ENCODE data around the gene PPA2. TPM values are rescaled to one million over a fixed set of nuclear protein-coding genes. Genes with fewer than 3 reads are reported as not detected.

The PPA2 gene
- total RNA-seq, 4 donors from 2014 or later = 34.0 to 72.0 (median 47.3) TPM

GRCh38 chr4:105344141-105344540 is 129.7 kb downstream of the PPA2 start:
- Histone ChIP-seq H3K4me3 (no peak overlapping the region), H3K27ac (no peak overlapping the region), H3K36me3 (peaks cover 0 to 4% of the 10 kb centered on the region in 2 donors), H3K9me3 (no peaks in the 10 kb centered on the region), H3K27me3 (no peaks in the 10 kb centered on the region), H3K4me1 (peaks cover 0 to 9% of the 10 kb centered on the region in 2 donors)
- DNase-seq (no peak), ATAC-seq (no peak)
- intact Hi-C loops (cut with DNase I; ENCODE audit: low total_unique reads) (no loop called here), in situ Hi-C loops (cut with MboI; ENCODE audit: low sequenced_read_pairs in 4 of 4) (no loop called here)
- TF ChIP-seq POLR2A (IDR thresholded peaks at IDR 0.05) (no peak), CTCF (IDR thresholded peaks at IDR 0.05 in 4 of 5, conservative IDR thresholded peaks at IDR 0.05 in 1 of 5) (no peak)

GRCh38 chr4:105343146-105343931 is 130.5 kb downstream of the PPA2 start:
- in situ Hi-C loops (cut with MboI; ENCODE audit: low sequenced_read_pairs in 4 of 4) = no loop called here
- peaks cover 0 to 9% of the 10 kb centered on the region in 2 donors for H3K4me1 ChIP-seq
- H3K4me3 ChIP-seq = no peak overlapping the region
- H3K27ac ChIP-seq = no peak overlapping the region
- no peaks in the 10 kb centered on the region for H3K9me3 ChIP-seq
- ATAC-seq = no peak
- TF ChIP-seq POLR2A (IDR thresholded peaks at IDR 0.05) (no peak), CTCF (IDR thresholded peaks at IDR 0.05 in 4 of 5, conservative IDR thresholded peaks at IDR 0.05 in 1 of 5) (no peak)
- peaks cover 0 to 4% of the 10 kb centered on the region in 2 donors for H3K36me3 ChIP-seq
- no peaks in the 10 kb centered on the region for H3K27me3 ChIP-seq
- DNase-seq = no peak
- intact Hi-C loops (cut with DNase I; ENCODE audit: low total_unique reads) = no loop called here

- intact Hi-C loops (cut with DNase I; ENCODE audit: low total_unique reads) = no loop called here
Observed at GRCh38 chr4:105329081-105329480, 144.8 kb downstream of the PPA2 start.

GRCh38 chr4:105327956-105328355 is 145.9 kb downstream of the PPA2 start:
- Histone ChIP-seq H3K9me3 (no peaks in the 10 kb centered on the region), H3K27me3 (no peaks in the 10 kb centered on the region), H3K4me3 (no peak overlapping the region), H3K27ac (no peak overlapping the region), H3K4me1 (no peaks in the 10 kb centered on the region), H3K36me3 (no peaks in the 10 kb centered on the region)
- intact Hi-C loops (cut with DNase I; ENCODE audit: low total_unique reads) (no loop called here), in situ Hi-C loops (cut with MboI; ENCODE audit: low sequenced_read_pairs in 4 of 4) (no loop called here)
- no peak for TF ChIP-seq POLR2A (IDR thresholded peaks at IDR 0.05)
- TF ChIP-seq CTCF (IDR thresholded peaks at IDR 0.05 in 4 of 5, conservative IDR thresholded peaks at IDR 0.05 in 1 of 5) = no peak
- ATAC-seq (no peak), DNase-seq (no peak)

More at GRCh38 chr4:105329081-105329480, 144.8 kb downstream of the PPA2 start:
- Histone ChIP-seq H3K4me3 (no peak overlapping the region), H3K4me1 (no peaks in the 10 kb centered on the region), H3K9me3 (no peaks in the 10 kb centered on the region), H3K27ac (no peak overlapping the region), H3K27me3 (no peaks in the 10 kb centered on the region), H3K36me3 (no peaks in the 10 kb centered on the region)
- ATAC-seq (no peak), DNase-seq (no peak)
- in situ Hi-C loops (cut with MboI; ENCODE audit: low sequenced_read_pairs in 4 of 4) = no loop called here
- no peak for TF ChIP-seq POLR2A (IDR thresholded peaks at IDR 0.05)
- TF ChIP-seq CTCF (IDR thresholded peaks at IDR 0.05 in 4 of 5, conservative IDR thresholded peaks at IDR 0.05 in 1 of 5) = no peak
